Erythroblast (primary cell): ENCODE data around the gene CD93.

Experiments
- DNase-seq, 2 experiments: peaks; one replicate each; lab custom pipeline; 2025; lab: John Stamatoyannopoulos, UW
- GATA1 ChIP-seq: IDR thresholded peaks from 2 replicates; pipeline ENCODE4 v1.6.1; 2011; ENCODE audit warnings: low read depth, mild to moderate bottlenecking, control low read depth, low read length, moderate library complexity
- POLR2A ChIP-seq: IDR thresholded peaks from 2 replicates; pipeline ENCODE4 v1.6.1; 2011; ENCODE audit warnings: mild to moderate bottlenecking, low read length

CD93 gene

GRCh38 chr20:23061734-23062561, 24.2 kb downstream of the CD93 start:
- TF ChIP-seq POLR2A (no peak), GATA1 (no peak)
- DNase-seq: peak; percentile 54 to 68

GRCh38 chr20:23061262-23061661, 24.9 kb downstream of the CD93 start:
- DNase-seq: no peak
- TF ChIP-seq POLR2A: no peak
- no peak for TF ChIP-seq GATA1

- DNase-seq: peak; percentile 79 to 82
- TF ChIP-seq GATA1 (no peak), POLR2A (no peak)
These were observed 25.5 kb downstream of the CD93 start for GRCh38 chr20:23060629-23061028.

- TF ChIP-seq POLR2A (no peak), GATA1 (no peak)
- DNase-seq: peak in 1 of 2 experiments; percentile 45
These were observed 26.3 kb downstream of the CD93 start for GRCh38 chr20:23059846-23060245.

GRCh38 chr20:23059001-23059400, 27.1 kb downstream of the CD93 start:
- no peak for TF ChIP-seq POLR2A
- no peak for DNase-seq

- no peak for TF ChIP-seq POLR2A
- no peak for DNase-seq
These were observed 27.9 kb downstream of the CD93 start for GRCh38 chr20:23058240-23058639.

- TF ChIP-seq GATA1 (no peak), POLR2A (no peak)
- DNase-seq: no peak
These were observed 33.2 kb downstream of the CD93 start for GRCh38 chr20:23052904-23053303.

- DNase-seq: peak; percentile 86 to 92
These were observed 35.1 kb downstream of the CD93 start for GRCh38 chr20:23050847-23051627.

GRCh38 chr20:23050076-23050838, 35.9 kb downstream of the CD93 start:
- no peak for TF ChIP-seq POLR2A
- TF ChIP-seq GATA1: no peak
- DNase-seq: peak; percentile 67 to 82

More at GRCh38 chr20:23050847-23051627, 35.1 kb downstream of the CD93 start:
- no peak for TF ChIP-seq GATA1
- TF ChIP-seq POLR2A: peak; percentile 16

GRCh38 chr20:23049201-23050075, 36.7 kb downstream of the CD93 start, which contains the start of gene THBD:
Gene THBD (minus strand): TSS chr20:23049672. CDS start chr20:23049504, 168 bp downstream.
- peak; percentile 68 to 81 for DNase-seq

GRCh38 chr20:23048283-23049200, 37.6 kb downstream of the CD93 start:
- peak; percentile 78 to 88 for DNase-seq
- no peak for TF ChIP-seq POLR2A

More at GRCh38 chr20:23049201-23050075, 36.7 kb downstream of the CD93 start, which contains the start of gene THBD:
- TF ChIP-seq GATA1 (no peak), POLR2A (no peak)
